HG02885 (cell line): ENCODE results near the gene ASB18.

ENCODE experiments used
- ATAC-seq: cut with Tn5 transposase; IDR thresholded peaks from one replicate; pipeline ENCODE4 v1.9.1; 2021; ENCODE audit warnings: mild to moderate bottlenecking; ENCODE audit not compliant: unreplicated experiment, poor library complexity

The ASB18 gene

GRCh38 chr2:236211296-236211695, 52.9 kb downstream of the ASB18 start:
- no peak for ATAC-seq

DNA sequence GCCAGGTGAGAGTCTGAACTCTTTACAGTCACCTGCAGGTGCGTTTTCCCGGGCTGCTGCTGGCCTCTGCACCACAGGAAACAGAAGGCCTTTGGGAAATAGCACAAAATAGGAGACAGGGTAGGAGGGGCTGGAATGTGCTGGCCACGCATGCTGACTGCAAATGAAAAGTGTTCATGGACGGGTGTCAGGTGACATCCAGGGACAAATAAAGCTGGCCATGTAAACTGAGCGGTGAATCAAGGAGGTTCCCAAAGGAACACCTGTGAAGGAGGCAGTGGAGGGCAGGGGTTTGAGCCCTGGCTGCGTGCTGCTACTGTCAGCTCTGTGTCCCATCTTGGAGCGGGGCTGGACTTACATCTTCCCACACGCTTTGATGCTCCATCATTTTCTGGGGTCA, 53.7 kb downstream of the ASB18 start:
- ATAC-seq = no peak

DNA sequence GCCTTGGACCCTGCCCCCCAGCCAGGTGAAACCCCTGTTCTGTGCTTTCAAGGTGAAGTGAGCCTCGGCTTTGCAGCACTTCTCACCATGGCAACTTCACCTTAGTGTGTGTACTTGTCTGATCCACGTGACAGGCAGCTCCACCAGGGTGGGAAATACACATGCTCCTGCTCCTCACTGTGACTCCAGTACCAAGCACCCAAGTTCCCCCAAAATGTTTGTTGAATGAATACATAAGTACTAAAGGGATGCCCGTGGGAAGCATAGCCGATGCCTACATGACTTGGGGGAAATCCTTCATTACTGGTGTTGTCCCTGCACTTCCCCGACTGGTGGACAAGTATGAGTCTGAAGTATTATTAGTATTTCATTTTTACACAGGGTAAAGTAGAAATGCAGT, 54.2 kb downstream of the ASB18 start:
- no peak for ATAC-seq

GRCh38 chr2:236209535-236209934, 54.7 kb downstream of the ASB18 start:
- no peak for ATAC-seq

DNA sequence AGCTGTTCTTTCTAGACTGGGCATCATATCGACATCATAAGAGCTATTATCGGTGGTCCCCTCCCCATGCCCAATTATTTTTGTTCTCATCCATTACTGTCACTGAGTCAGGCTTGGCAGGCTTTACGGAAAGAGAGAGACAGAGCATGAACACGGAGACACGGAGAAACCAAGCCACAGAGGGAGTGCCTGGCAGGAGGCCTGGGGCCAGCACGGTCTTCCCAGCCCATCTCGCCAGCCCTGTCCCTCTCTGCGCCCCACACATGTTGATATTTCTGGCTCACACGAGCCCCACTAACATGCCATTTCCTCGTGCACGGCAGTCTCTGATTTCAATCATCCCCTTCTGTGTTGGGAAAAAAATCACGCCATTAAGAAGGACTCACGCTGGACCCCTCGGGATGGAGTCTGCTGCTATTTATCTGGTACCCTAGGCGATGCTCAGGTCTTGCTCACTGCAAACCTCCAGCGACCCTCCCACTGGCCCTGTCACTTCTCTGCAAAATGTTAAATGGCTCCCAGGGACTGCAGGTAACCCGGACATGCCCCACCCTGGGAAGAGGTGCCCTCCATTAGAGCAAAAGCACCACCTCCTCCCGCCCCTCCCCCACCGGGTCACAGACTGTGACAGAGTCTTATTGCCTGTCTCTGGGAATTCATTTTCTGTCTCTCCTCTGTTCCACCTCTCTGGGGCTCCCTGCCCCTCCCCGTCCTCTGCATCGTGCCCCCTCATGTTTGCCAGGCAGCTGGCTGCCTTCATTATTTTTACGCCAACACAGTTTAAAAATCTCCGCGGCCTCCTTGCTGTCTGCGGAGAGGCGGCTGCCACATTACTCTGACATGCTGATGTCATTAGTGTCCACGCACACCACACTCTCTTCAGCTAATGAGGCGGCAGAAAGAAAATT, 55.9 kb downstream of the ASB18 start:
- no peak for ATAC-seq

DNA sequence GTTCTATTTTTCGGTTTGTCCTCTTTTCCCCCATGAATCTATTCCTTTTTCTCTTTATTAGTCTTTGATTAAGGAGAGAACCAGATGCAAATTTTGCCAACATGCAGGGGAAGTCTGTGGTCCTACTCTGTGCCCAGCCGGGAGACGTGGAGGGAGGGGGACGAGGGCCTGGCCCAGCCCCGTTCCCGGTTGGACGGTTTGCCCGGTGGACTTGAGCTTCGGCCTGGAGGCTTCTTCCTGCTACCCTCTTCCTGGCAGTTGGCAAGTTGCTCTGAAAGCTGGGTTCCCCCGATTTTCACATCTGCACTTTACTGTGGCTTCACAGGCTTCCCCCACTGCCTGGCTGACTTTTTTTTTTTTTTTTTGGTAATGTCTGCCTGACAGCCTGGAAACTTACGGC, 56.7 kb downstream of the ASB18 start:
- no peak for ATAC-seq

- ATAC-seq = no peak
Observed at GRCh38 chr2:236205867-236206645, 58.1 kb downstream of the ASB18 start.

DNA sequence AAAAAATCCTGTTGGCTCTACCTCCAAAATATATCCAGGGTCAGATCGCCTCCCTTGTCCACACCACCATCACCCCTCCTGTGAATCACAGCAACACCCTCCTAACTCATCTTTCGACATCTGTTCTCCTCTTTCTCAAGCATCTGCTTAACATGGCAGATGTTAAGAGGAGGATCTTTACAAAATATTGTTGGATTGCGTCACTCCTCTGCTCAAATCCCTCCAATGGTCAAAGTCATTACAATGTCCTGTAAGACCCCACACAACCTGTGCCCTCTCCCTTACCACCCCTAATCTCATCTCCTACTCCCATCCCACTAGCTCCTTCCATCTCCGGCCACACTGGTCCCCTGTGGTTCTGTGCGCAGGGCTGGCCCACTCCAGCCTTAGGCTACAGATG, 59.3 kb downstream of the ASB18 start:
- no peak for ATAC-seq

DNA sequence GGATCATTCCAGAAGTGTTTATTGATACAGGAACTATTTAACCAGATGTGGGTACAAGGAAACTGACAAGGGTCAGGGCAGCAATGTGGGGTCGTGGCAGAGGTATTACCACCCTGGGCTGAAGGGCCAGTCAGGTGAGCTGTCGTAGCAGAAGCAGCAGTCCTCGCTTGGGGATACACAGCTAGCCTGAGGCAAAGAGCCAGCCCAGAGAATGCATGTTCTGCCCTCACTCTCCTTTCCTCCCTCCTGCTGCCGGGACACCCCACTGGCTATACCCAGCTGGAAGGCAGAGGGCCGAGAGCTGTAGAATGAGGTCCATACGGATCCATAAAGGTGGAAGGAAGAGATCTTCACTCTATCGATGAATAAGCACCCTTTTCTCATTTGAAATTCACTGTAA, 63.8 kb downstream of the ASB18 start:
- no peak for ATAC-seq

DNA sequence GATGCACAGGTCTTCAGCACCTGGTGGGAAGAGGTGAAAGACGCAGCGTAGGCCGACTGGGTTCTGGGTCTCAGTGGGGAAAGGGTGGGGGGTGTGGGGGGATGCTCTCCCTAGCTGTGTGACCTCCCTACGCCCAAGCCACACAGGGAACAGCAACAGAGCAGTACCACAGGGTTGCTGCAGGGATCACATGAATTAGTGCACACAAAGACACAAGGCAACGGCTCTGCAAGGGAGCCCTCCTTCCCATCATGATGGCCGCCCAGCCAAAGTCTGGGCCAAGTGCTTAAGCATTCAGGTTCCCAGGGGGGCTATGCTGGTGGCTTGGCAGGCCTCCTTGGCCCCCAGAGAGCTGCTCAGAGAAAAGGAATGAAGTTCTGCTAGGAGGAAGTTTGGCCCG, 67.8 kb downstream of the ASB18 start:
- no peak for ATAC-seq

- no peak for ATAC-seq
Observed at GRCh38 chr2:236195726-236196125, 68.5 kb downstream of the ASB18 start.

- no peak for ATAC-seq
Observed at GRCh38 chr2:236194786-236195185, 69.4 kb downstream of the ASB18 start.

- no peak for ATAC-seq
Observed at GRCh38 chr2:236193026-236193425, 71.2 kb downstream of the ASB18 start.

GRCh38 chr2:236190674-236191073, 73.5 kb downstream of the ASB18 start:
- ATAC-seq = no peak

- ATAC-seq = no peak
Observed at GRCh38 chr2:236184701-236185100, 79.5 kb downstream of the ASB18 start.

GRCh38 chr2:236180831-236181453, 83.3 kb downstream of the ASB18 start:
- ATAC-seq = no peak

DNA sequence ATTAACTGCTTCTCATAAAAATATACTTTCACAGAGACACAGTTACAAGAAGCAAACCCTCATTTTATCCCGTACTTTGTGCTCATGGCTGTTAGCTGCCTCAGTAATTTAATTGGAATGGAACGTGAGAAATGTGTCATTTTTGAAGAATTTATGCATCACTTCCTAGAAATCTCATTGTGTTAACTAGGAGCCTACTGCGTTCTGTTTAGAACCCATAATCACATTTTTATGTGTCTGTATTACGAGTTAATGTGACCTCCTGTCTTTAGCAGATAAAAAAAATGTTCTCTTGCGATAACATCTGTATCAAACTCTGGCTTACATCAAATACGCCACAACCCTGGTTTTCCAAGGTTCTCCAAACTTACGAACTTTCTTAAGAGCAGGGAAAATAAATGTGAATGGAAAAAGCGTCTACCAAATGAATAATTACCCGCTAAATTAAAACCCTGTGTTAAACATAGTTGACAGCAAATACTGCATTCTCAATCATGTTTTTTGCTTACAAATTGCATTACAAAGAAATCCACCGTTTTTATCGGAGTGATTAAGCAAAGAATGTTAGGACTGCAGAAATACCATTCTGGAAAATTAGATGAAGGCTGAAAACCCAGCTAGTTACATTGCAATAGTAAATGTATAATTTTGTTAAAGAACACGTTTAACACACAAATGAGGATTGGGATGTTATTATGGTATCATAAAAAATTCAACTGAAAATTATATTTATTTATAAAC, 84.0 kb downstream of the ASB18 start:
- ATAC-seq = no peak

- ATAC-seq = no peak
Observed at GRCh38 chr2:236179236-236180075, 84.8 kb downstream of the ASB18 start.

DNA sequence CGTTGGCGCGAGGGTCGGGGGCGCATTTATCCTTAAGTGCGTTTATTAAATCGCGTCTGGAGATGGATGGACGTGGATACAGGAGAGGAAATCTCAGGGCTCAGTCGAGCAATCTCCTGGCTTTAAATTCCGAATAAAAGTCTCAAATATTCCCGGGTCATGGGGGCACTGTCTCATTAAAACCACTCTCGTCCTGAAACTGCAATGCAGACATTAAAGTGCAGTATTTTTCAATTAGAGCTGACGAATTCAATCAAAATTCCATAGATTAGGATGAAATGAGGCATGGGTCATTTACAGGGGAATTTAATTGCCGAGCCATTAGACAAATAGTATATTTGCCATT, 85.3 kb downstream of the ASB18 start:
- ATAC-seq = no peak
